Cardiac fibroblast (primary cell): ENCODE data around the gene ECPAS.

Source experiments
- DNase-seq, 2 donors: peaks; one replicate each; pipeline versions ENCODE4 v3.0.0 to v3.0.0-alpha.2; 2010; ENCODE audit warnings: low read depth in 2 of 2
- H3K4me3 ChIP-seq, 2 donors: replicated peaks in 1 of 2; 1 replicate in 1 of 2; 2 replicates in 1 of 2; pipeline ENCODE4 v1.5.1; 2011; ENCODE audit warnings: low read depth in 2 of 2, low read length in 2 of 2, mild to moderate bottlenecking in 2 of 2, moderate library complexity in 1 of 2
- TF ChIP-seq, protein P1 (sequence below): IDR thresholded peaks from one replicate; pipeline ENCODE4 v1.5.1; 2011; ENCODE audit warnings: low read depth, mild to moderate bottlenecking, low read length, inconsistent platforms

ECPAS gene

DNA sequence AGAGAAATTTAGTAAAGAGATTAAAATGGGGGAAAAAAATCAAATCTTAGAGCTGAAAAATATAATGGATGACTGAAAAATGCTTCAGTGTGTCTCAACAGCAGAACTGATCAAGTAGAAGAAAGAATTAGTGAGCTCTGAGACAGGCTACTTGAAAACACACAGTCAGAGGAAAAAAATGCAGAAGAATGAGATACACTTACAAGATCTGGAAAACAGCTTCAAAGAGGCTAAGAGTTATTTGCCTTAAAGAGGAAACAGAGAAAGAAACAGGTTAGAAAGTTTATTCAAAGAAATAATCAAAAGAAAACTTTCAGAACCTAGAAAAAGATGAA lies 83.7 kb downstream of the ECPAS start:
- DNase-seq, result peak in 1 of 2 donors; percentile 38
- H3K4me3 ChIP-seq, result no peak overlapping the region
- TF ChIP-seq, protein P1, sequence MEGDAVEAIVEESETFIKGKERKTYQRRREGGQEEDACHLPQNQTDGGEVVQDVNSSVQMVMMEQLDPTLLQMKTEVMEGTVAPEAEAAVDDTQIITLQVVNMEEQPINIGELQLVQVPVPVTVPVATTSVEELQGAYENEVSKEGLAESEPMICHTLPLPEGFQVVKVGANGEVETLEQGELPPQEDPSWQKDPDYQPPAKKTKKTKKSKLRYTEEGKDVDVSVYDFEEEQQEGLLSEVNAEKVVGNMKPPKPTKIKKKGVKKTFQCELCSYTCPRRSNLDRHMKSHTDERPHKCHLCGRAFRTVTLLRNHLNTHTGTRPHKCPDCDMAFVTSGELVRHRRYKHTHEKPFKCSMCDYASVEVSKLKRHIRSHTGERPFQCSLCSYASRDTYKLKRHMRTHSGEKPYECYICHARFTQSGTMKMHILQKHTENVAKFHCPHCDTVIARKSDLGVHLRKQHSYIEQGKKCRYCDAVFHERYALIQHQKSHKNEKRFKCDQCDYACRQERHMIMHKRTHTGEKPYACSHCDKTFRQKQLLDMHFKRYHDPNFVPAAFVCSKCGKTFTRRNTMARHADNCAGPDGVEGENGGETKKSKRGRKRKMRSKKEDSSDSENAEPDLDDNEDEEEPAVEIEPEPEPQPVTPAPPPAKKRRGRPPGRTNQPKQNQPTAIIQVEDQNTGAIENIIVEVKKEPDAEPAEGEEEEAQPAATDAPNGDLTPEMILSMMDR, result no peak

DNA sequence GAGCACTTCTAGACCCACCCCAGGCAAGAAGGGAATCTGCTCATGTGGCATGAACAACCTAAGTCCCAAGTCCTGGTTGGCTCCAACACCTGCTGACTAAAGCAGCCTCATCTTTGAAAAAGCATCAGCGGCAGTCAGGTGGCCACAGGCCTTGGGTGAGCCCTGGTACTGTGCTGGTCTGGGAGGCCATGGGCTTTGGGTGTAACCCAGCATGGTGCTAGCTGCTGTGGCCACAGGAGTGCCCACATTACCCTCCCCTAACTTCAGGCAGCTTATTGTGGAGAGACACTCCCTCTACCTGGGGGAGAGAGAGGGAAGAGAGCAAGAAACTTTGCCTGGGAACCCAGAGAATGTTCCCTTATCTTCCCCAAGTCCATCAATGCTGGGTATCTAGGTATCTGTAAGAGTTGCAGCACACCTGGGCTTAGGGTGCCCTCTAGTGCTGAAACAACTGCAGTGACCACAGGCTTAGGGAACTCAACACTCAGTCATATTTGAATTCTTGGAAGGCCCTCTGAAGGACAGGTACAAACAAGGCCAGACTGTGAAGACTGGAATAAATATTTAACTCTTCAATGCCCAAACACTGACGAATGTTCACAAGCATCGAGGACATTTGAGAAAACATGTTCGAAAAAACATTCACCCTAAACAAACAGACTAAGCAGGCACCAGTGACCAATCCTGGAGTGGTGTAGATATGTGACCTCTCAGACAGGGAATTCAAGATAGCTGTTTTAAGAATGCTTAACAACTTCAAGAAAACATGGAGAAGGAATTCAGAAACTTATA lies 84.2 kb downstream of the ECPAS start:
- TF ChIP-seq, protein P1, result peak; percentile 72
- no peak overlapping the region for H3K4me3 ChIP-seq
- DNase-seq, result peak; percentile 25 to 61

DNA sequence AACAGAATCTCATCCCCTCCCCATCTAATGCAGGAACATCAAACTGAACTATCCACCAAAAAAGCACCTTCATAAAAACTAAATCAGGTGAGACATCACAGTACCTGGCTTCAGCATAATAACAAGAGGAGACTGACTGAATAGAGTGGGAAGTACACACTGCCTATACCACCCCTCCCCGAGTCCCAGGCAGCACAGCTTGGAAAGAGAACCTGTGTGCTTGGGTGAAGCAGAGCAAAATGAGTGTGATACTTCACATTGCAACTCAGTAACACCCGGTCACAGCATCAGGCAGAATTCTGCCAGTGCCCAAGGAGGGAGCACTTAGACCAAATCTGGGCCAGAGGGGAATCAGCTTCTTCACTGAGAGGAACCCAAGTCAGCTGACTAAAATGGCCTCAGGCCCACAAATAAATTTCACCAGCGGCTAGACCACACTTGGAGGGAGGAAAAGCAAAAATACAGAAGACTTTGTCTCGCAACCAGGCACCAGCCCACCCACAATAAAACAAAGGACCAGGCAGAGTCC lies 84.9 kb downstream of the ECPAS start:
- H3K4me3 ChIP-seq, result no peak overlapping the region
- TF ChIP-seq, protein P1, result no peak

DNA sequence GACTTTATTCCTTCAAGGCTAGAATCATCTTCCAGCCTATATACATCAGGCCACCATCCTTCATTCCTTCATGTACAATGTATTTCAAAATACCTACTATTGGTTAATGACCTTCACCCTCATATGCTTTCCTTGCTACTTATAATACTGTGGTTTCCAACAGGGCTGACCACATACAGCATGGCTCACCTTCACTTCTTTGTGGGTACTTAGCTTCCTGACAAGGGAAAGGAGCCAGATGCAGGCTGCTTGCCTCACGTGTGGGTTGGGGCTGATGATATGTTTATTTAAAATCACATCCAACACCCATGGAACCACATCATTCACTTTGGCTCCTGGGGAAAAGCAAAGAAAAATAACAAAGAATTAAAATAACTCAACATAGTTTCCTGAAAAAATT lies 90.2 kb downstream of the ECPAS start:
- DNase-seq, result no peak
- H3K4me3 ChIP-seq, result no peak overlapping the region
- TF ChIP-seq, protein P1, result no peak

More for the DNA sequence above, 84.9 kb downstream of the ECPAS start:
- no peak for DNase-seq

DNA sequence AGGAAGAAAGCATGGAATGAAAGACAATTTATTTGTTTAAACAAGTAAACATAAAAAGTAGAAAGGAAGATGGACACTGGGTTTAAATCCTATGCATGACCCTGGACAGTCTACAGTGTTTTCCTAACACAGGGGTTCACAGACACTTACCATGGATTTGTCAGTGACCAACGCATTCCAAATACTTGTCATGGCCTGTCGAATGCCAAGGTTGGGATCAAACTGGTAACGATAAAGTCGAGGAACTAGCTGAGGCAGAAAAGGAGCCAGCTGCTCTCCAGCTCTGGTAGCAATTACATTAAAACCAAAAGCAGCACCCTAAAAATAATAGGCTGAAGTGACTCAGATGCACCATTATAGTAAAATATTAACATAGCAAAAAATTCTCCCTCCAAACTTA lies 94.8 kb downstream of the ECPAS start:
- TF ChIP-seq, protein P1, result no peak
- no peak overlapping the region for H3K4me3 ChIP-seq
- no peak for DNase-seq

DNA sequence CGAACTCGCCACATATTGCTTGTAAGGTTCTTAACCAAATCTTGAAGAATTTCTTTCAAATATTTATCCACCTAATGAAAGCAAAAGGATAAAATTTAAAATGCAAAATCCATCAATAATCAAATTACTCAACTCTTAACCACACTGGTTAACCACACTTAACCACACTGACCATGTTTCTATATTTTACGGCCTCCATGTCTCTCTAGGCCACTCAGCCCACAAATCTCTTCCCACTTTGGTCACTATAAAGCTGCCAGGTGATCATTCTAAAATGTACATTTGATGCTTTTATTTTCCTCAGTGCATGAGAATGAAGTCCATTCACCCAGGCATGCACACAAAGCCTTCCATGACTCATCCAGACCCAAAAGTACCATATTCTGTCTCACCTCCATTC lies 97.8 kb downstream of the ECPAS start:
- no peak for DNase-seq
- H3K4me3 ChIP-seq, result no peak overlapping the region
- TF ChIP-seq, protein P1, result no peak
